Suppressor macrophage treated with lipopolysaccharide for 1 hour (primary cell): ENCODE data around the gene GLTP.
A peak's percentile ranks its signal among the peaks of the same experiment; 100 is the strongest.
"Not testable (repeated sequence)": the region's sequence is repeated elsewhere in the genome, so short reads cannot be mapped to it uniquely, and the experiment has no call there.

ENCODE experiments used
- DNase-seq, 3 donors: peaks; one replicate each; pipeline ENCODE4 v3.0.0-alpha.2; 2020 to 2022

Gene GLTP, protein sequence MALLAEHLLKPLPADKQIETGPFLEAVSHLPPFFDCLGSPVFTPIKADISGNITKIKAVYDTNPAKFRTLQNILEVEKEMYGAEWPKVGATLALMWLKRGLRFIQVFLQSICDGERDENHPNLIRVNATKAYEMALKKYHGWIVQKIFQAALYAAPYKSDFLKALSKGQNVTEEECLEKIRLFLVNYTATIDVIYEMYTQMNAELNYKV

DNA sequence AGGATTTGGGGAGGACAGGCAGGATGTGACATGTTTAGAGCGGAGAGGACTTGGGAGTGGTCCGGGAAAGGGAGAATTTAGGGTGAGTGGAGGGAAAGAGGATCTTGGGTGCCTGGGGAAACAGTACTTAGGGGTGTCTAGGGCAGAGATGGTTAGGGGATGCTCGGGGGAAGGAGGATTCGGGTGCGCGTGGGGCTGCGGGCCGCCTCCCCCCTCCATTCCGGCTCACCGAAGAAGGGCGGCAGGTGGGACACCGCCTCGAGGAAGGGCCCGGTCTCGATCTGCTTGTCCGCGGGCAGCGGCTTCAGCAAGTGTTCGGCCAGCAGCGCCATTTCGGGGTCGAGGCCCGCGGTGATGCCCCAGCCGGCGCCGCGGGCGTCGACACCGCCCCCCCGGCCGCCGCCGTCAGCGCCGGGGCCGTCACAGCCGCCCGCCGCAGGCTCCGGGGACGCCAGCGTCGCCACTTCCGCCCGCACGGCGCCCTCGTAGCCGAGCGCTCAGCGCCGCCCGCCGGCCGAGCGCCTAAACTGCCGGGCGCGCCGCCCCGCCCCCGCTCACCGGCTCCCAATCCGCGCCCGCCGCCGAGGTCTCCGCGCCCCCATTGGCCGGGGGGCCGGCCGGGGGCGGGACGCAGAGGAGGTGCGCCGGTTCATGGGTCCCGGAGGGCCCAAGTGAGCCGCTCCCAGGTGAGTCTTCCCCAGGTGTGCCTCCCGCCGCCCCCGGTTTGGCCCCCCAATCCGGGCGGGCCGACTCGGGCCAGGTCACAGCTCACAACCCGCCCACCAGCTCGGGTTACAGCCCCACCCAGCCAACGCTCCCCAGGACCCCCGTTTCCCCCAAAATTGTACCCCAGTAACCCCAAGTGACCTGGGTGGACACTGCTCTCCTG is at the start of gene GLTP:
Gene GLTP (minus strand): TSS at position 499 of the 889 bp plus-strand sequence. CDS start 167 bp downstream, at position 332.
- peak; percentile 94 to 99 (median 98) for DNase-seq

DNA sequence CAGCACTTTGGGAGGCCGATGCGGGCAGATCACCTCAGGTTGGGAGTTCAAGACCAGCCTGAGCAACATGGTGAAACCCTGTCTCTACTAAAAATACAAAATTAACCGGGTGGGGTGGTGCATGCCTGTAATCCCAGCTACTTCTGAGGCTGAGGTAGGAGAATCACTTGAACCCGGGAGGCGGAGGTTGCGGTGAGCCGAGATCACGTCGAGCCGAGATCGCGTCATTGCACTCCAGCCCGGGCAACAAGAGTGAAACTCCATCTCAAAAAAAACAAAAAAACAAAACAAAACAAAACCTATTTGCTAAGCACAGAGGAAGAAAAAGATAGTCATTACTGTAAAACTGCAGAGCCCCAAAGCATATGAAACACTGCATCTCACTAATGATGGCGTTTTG is 49.0 kb upstream of the GLTP start:
- DNase-seq = not testable (repeated sequence)

DNA sequence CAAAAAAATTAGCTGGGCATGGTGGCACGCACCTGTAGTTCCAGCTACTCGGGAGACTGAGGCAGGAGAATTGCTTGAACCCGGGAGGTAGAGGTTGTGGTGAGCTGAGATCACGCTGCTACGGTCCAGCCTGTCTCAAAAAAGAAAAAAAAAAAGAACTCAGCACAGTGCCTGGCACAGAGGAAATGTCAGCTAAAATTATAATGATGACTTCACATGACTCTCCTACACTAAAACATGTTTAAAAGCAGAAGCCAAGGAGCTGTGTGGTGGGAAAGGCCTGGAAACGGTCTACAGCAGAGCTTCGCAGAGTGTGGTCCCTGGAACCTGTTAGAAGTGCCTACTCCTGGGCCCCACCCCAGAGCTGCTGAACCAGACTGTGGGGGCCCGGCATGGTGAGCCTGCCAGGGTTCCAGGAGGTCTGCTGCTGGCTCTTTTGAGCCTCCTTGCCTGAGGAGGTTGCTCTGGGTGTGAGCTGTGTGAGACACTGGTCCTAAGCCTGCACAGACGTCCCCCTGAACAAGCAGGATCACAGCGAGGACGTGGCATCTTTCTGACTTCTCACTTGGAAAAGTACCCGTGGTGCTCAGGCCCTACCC is 47.8 kb upstream of the GLTP start:
- DNase-seq = no peak

DNA sequence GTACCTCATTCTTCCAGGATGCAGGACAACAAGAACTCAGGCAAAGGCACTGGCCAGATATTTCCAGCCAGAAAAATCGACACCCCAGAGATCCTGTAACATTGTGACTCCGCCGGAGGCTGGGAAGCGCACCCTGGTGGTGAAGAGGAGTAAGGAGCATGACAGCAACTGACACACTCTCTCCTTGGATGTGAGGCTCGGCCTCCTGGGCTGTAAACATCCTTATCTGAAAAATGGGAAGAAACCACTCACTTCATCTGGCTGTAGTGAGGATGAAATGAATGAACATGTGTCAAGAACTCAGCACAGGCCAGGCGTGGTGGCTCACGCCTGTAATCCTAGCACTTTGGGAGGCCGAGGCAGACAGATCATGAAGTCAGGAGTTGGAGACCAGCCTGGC is 47.3 kb upstream of the GLTP start:
- peak; percentile 42 to 67 (median 62) for DNase-seq

DNA sequence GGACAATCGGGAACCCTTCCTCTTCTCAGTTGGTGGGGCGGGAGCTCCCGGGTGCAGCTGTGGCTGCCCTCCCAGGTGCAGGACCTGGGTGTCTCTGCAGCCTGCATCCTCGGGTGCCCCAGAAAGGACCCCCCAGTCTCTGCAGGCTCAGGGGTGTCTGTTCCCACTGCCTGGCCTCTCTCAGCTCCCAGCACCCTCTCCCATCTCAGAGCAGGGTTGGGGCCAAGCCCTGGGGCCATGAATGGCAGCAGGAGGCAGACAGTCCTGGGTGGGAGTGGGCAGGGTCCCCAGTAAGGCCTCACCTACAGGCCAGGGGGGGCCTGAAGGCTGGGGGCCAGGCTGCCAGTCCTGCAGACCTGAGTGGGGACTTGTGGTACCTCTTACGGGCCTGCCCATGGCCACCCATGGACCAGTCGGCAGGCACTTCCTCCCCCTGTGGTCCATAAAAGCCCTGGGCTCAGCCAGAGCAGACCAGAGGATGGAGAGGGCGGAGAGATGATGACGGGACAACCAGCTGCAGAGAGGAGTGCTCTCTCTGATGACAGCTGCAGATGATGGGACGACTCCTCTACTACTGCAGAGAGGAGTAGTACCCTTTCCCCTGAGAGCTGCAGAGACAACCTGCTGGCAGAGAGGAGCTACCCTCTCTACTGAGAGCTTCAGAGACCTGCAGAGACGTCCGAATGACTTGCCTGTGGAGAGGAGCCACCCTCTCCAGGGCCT is 46.3 kb upstream of the GLTP start:
- DNase-seq = no peak

DNA sequence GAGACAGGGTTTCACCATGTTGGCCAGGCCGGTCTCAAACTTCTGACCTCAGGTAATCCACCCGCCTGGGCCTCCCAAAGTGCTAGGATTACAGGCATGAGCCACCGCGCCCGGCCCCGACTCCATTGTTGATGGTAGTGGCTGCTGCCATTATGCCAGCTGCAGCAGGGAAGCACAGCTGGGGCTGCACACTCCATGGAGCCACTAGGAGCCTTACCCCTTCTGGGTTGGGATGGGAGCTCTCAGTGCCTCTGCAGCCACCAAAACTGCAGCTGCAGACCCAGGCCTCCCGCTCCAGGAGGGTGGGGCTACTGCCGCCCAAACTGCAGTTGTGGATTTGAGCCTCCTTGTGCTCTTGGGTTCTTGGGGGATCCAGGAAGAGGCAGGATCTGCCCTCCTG is 45.7 kb upstream of the GLTP start:
- no peak for DNase-seq

DNA sequence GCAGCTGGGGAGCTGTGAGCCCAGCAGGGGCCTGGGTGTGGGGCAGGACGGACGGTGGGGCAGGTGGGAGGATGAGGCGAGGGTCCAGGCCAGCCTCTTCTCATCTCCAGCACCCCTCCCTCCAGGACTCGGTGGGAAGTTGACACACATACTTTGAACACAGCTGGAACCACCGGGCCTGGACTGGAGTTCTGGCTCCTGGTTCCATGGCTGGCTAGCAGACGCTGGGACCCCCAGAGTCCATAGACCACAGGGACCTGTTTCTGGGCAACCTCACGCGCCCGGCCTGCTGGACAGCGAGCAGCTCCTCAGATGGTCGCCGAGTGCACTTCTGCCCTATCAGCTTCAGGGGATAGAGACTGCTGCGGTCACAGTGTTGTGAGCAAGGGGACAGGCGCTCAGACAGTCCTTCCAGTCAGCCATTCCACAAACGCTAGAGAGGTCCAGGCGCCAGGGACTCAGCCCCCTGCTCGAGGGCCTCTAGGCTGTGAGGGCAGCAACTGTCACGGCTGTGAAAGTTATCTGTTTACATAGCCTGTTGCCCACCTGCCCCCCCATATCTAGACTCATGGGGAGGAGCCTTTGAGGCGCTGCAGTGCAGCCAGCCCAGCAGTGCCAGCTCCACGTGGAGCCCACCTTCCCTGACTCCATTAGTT is 45.0 kb upstream of the GLTP start:
- no peak for DNase-seq

DNA sequence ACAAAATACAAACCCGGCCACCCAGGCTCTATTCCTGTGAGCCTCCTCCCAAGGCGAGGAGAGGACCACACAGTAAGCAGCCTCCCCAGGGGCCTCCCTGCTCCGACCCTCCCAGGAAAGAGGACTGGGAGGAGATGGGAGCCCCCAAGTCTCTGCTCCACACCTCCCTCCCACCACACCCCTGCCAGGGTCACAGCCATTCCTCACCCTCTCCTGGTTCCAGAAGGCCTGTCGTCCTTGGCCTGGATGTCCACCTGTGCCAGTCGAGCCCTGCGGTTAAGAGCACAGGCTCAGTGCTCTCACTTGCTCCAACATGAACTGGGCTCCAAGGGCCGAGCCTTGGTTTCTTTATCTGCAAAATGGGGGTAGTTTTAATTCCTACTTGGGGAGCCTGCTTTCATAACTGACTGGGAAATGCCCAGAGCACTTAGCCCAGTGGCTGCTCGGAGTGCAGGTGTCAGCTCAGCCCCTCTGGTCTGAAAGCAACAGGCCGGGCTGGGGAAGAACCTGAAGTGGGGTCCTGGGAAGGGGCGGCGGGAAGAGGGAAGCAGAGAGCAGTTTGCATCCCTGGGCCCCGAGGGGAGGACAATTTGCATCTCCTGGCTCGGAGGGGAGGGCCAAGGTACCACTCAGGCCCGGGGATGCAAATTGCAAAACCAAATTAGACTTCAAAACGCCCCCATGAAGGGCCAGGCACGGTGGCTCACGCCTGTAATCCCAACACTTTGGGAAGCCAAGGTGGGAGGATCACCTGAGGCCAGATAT is 43.3 kb upstream of the GLTP start:
- DNase-seq = no peak

DNA sequence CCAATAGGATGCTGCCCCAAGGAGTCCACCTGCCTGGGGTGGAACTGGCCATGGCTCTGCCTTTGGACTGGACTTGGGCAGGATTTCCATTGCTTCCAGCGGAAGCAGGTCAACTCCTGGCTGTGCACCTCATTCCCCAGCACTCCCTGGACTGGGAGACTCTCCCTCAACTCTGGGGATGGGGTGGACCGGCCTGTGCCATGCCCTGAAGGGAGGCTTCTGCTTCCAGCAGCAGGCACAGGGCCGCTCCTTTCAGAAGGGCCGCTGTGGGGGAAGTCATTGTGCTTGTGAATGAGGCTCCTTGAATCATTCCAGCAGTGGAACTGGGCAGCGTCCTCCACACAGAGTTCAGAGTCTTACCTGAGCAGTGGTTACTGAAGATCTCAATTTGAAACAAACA is 42.7 kb upstream of the GLTP start:
- no peak for DNase-seq

- no peak for DNase-seq
Measured at GRCh38 chr12:109921982-109922381, 41.6 kb upstream of the GLTP start.

DNA sequence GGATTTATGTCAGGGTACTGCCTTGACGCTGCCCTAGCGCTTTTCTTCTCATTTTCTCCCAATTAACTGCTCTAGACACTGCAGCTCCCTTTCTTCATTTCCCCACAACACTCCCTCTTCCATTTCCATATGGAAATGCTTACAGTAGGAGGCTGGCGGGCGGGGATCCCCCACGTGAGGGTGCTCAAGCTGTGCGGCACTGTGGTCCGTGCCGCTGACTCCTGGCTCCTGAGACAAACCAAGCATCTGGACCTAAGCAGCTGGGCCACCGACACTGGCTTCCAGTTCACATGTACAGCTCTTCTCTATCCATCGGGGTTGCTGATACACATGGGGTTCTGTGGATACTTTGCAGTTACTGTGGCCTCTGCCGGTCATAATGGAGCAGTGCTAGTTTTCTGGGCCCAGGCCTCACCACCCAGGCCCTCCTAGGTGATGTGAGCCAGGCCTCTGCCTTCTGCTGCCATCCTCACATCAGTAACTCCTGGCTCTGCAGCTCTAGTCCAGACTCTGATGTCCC is 40.0 kb upstream of the GLTP start:
- no peak for DNase-seq

DNA sequence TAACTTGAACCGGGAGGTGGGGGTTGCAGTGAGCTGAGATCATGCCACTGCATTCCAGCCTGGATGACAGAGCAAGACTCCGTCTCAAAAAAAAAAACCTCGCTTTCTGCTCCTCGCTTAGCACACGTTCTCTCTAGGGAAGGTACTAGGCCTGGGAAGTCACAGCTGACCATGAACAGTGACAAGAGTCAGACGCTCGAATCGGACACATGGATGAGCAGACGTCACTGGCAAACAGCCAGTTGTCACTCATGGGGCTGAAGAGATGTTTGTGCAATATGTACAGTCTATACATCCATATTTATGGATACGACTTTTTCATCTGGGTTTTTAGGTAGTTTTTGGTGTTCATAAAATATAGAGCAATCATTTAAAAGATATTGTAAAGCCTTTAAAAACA is 39.1 kb upstream of the GLTP start:
- DNase-seq = no peak

DNA sequence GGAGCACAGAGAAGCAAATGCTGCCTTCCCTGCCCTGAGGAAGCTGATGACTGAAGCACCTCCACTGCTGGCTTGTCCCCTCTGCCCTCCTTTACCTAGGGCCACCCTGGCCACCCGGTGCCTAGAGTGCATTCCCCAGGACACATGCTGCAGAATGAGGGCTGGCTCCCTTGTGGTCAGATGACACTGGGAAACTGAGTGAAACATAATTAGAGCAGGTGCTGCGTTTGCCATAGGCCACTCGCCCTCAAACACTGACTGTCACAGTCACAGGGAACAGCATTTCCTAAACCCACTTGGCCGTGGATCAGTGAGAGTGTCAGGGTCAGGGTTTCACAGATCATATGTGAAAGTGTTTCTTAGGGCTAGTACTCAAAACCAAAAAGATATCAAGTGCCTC is 35.7 kb upstream of the GLTP start:
- no peak for DNase-seq

- DNase-seq = no peak
Measured at GRCh38 chr12:109915171-109916040, 35.1 kb upstream of the GLTP start.

GRCh38 chr12:109914461-109914860 is 34.1 kb upstream of the GLTP start:
- no peak for DNase-seq

DNA sequence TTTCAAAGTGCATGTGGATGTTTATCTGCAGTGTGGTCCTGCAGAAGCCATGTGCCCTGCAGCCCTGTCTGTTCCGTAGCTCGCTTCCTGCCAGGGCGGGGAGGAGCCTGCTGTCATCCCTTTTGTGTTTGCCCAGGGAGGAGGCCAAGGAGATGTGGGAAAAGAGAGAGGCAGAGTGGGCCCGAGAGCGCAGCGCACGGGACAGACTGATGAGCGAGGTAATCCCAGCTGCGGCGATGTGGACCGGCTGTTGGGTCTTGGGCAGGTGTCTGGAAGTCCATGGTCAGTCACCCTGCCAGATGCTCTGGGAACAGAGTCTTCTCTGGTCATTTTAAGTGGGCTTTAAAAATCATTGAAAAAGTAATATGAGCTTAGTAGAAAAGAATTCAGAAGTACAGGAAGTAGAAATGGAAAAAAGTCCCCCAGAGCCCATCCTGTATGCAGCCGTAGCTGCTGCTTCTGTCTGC is 32.5 kb upstream of the GLTP start:
- DNase-seq = no peak

- no peak for DNase-seq
Measured at GRCh38 chr12:109910969-109911348, 30.6 kb upstream of the GLTP start.

- no peak for DNase-seq
Measured at GRCh38 chr12:109910254-109910968, 30.1 kb upstream of the GLTP start.

GRCh38 chr12:109905301-109905700 is 25.0 kb upstream of the GLTP start:
- DNase-seq = no peak

DNA sequence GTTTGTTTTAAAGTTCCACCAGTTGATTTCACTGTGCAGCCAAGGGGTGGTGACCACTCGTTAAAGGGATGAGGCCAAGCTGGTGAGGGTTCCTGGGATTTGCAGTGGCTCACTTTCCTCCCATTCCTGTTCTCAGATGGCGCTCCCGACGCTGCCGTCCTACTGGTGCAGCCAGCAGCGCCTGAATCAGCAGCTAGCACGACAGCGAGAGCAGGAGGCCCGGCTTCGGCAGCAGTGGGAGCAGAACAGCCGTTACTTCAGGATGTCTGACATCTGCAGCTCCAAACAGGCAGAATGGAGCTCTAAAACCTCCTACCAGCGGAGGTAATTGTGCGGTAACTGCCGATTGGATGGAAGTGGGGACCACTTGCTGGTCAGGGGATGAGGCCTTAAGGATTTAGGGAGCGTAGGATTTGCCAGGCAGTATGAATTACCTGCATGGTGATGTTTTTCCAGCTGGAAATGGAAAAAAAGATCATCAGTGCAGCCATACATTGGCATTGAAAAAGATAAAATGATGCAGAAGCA is 22.6 kb upstream of the GLTP start:
- DNase-seq = no peak
